D721Med (cell line): Measurements from ENCODE around the gene PCDHB15.

Experiments used
- DNase-seq: peaks from one replicate; pipeline ENCODE4 v3.0.0; 2011; ENCODE audit warnings: low spot score; ENCODE audit not compliant: insufficient read length
- FAIRE-seq: peaks from 2 replicates; lab custom pipeline; 2011; peaks lifted over from hg19 to GRCh38; lab: Jason Lieb, UNC
- CTCF ChIP-seq: IDR thresholded peaks from 2 replicates; pipeline ENCODE4 v1.5.1; 2012; ENCODE audit warnings: mild to moderate bottlenecking, control low read depth; ENCODE audit not compliant: insufficient read depth; ENCODE audit errors: missing control alignments

The PCDHB15 gene

GRCh38 chr5:141250576-141250975, 5.4 kb downstream of the PCDHB15 start:
- no peak for FAIRE-seq
- DNase-seq = no peak
- no peak for TF ChIP-seq CTCF

- no peak for TF ChIP-seq CTCF
- FAIRE-seq = no peak
- no peak for DNase-seq
Observed at GRCh38 chr5:141258464-141258863, 13.3 kb downstream of the PCDHB15 start.

- DNase-seq = no peak
- FAIRE-seq = no peak
- TF ChIP-seq CTCF = no peak
Observed at GRCh38 chr5:141258948-141259347, 13.8 kb downstream of the PCDHB15 start.

- no peak for TF ChIP-seq CTCF
- DNase-seq (no peak), FAIRE-seq (no peak)
Observed at GRCh38 chr5:141260458-141261237, 15.5 kb downstream of the PCDHB15 start.

- FAIRE-seq (no peak), DNase-seq (no peak)
- TF ChIP-seq CTCF = no peak
Observed at GRCh38 chr5:141261238-141261546, 16.0 kb downstream of the PCDHB15 start.

- FAIRE-seq (no peak), DNase-seq (no peak)
- no peak for TF ChIP-seq CTCF
Observed at GRCh38 chr5:141269195-141269594, 24.0 kb downstream of the PCDHB15 start.

GRCh38 chr5:141272906-141273305, 27.7 kb downstream of the PCDHB15 start:
- FAIRE-seq (no peak), DNase-seq (no peak)
- peak; percentile 36 for TF ChIP-seq CTCF
